ENCODE data around the gene PCDH9.

PCDH9 gene

DNA sequence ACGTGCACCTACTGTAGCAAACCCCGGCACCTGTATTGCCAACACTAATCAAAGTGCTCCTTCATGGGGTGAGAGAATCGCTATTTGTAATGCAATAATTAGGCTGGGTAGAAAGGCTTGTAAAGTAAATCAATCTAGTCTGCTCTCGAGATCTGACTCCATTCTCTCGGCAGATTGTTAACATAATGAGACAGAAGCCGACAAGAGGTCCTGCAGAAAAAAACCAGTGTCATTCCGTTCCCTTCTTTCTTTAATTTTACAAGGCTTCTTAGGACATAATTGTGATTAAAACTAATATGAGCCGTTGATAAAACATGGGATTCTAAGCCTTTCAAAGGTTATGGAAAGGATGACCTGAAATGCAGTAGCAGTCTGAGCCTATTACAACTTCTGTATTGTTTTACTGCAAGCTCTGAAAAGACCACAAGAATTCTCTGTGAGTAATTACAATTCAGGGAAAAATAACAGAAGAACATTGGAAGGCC, 530.0 kb downstream of the PCDH9 start:
- no peak for DNase-seq

DNA sequence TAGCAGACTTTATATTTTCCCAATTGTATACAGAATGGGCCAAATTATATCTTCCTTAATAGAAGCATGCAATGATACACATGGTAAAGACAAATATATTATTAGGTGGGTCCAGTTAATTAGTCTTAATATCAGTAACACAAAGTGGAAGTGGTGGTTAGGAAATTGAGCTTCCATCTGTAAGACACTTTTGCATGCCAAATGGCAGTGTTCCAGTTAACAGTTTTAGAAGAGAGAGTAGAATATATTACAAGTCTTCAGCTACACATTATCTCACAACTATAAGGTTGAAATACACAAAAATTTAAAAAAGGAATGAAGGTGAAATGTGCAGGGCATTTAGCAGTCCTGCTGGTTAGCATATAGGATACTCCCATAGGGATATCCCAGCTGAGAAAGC, 536.5 kb downstream of the PCDH9 start:
- no peak for DNase-seq

DNA sequence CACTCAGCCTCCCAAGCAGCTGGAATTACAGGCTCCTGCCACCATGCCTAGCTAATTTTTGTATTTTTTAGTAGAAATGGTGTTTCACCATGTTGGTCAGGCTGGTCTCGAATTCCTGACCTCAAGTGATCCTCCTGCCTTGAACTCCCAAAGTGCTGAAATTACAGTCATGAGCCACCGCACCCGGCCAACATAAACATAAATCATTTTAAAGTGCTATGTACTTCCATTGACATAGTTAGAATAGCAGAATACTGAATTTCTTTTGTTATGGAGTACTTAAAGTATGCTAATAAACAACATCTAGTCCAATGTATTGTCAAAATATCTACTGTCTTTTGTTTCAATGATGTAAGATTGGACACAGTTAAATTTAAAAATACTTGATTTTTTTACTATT, 539.0 kb downstream of the PCDH9 start:
- no peak for DNase-seq

DNA sequence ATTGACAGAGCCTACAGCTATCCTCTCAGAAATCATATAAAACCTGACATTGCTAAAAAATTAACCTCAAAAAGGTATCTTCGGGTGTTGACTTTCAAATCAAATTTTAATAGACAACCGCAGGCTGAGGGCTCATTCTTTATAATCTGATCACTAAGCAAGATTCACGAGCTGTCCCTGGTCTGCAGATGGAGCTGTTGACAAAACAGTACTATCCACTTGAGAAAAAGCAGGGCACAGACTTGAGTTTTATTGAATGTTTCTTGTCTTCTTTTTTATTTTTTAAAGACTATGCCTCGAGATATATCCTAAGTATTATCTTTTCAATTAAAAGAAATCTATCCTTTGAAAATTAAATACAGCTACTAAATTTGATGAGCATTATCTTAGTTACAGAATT, 540.5 kb downstream of the PCDH9 start:
- no peak for DNase-seq

DNA sequence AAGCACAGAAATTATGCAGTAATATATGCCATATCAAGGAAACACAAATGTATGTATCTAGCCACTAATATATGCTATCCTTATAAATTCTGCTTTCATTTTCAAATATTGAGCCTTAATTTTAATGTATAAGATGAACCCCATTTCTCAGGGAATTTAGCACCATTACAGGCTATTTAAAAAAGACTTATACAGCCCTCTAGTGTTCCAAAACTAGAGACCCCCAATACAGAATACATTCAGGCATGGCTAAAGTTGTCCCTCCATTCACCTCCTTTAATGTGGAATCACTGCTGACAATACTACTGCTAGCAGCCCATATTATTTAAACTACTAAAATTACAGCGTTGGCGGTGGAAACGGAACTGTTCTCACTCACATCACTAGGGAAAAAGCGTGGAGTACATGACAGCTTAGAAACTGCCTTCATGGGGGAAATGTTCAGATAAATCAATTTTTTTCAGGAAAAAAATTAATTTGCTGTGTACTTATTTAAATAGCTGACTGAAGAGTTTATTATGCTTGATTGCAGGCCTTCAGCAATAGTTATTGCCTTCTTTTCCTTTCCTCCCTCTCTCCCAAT, 541.0 kb downstream of the PCDH9 start:
- no peak for DNase-seq

DNA sequence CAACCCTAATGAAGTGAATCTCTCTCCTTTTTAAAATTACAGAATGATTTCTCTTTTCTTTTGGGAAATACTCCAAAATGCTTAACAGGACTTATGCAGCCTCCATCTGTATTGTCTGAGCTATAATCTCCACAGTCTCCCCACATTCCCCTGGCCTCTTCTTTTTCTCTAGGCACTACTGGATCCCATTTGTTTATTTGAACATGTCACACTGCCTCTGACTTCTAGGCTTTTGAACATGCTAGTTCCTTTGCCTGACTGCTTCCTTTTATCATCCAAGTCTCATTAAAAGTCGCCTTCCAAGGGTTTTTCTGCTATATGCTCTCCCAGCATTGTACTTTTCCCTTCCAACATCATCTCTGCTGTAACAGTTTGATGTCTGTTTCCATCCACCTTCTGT, 548.7 kb downstream of the PCDH9 start:
- DNase-seq = no peak

DNA sequence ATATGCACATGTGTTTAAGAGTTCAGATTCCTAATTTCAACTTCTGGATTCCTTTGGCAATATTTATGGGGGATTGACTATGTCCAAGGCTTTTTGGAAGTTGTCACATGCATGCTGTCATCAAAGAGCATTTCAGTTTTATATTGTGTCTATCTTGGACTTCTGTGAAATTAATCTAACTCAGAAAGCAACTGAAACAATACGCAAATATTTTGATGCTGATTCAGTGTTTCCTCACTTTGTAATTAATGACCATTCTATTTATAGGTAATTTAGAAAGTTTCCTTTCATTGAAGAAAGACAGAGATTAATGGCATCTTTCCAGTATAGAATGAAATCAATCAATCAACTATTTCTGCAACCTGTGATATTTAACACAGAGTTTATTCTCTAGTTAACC, 550.1 kb downstream of the PCDH9 start:
- no peak for DNase-seq

DNA sequence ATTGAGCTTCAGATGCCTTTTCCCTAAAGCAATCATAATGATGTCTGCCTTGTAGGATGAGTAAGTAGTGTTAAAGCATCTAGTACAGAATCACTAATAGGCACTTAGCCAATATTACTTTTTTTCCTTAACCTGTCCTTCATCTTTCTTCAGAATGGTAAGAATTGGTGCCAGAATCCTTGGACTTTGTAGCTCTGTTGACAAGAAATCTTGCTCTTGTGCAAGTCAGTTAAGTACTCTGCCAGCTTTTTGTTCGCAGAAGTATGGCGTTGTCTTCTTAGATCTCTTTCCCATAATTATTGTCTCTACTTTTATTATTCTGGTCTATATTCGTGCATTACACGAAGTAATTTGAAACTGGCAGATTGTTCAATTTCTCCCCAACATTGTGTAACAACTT, 554.5 kb downstream of the PCDH9 start:
- DNase-seq = no peak

DNA sequence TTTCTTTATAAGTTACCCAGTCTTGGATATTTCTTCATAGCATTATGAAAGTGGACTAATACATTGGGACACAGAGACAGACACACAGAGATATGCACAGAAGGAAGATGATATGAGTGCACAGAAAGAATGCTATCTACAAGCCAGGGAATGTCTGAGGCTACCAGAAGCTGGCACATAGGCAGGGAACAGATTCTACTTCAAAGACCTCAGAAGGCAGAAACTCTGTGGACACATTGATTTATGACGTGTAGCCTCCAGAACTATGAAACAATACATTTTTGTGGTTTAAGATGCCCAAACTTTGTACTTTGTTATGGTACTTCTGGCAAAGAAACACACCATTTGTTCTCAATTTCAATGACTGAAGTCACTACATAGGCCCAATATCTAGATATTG, 556.7 kb downstream of the PCDH9 start:
- DNase-seq = no peak

DNA sequence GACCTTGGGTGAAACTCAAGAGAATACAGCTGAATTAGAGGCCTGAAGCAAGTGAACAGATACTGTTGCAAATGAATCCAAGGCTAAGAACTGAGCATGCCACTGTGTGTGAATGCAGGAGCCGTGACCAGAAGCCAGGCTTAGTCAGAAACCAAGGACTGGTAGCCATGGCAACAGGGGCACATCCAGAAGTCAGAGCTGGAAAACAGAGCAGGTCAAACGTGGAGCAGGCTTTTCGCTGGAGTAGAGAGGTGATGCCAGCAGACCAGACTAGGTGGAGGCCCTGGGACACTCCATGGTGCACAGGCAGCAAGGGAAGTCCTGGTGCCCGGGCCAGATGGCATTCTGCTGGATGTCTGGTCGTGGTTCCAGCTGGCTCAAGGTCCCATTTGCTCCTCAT, 564.1 kb downstream of the PCDH9 start:
- peak; percentile 5 for DNase-seq

DNA sequence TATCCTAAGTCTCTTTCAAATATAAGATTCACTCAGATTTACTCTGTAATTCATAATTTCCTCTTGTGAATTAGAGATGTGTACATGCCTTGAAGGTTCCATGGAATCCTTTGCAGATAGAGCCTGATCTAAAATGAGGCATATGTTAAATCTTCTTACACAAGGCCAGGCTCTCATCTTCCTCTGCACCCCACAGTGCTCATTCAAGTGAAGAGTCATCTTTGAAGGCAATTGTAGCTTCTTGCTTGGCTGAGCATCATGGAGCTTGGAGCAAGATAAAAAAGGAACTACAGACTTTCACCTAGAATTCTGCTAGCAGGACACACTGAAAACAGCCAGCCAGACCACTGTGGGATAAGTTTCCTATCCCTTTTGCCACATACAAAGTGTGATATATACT, 566.4 kb downstream of the PCDH9 start:
- no peak for DNase-seq

DNA sequence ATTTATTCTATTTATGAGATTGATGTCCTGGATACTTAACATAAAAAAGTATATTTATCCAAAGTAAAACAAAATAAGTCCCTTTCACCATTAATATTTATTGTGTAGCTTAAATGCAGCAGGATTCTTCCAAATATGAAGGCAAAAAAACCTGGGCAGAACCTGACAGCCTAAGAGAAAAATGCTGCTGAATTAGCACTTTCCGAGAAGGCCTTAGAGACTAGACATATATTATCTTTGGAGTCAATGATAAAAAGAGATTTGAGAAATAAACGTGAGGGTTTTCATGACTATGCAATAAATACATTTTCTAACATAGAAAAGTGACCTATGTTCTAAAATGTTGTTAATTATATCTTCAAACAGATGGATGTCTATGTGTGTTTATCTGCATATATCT, 566.9 kb downstream of the PCDH9 start:
- no peak for DNase-seq

DNA sequence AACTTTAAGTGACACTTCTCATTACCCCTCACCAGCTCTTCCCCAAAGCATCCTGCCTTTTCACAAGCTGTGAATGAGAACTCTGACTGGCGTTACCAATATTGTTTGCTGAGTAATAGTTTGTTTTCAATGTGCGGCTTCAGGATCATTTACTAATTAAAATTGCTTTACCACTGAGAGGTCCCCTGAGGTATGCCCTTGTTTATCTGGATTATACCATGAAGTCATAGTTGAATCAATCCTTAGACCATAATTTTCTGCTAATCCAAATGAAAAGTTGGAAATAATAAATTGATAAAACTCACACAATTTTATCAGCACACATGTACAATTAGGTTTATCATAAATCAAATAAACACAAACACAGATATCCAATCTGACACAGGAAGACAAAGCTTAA, 568.8 kb downstream of the PCDH9 start:
- DNase-seq = no peak

DNA sequence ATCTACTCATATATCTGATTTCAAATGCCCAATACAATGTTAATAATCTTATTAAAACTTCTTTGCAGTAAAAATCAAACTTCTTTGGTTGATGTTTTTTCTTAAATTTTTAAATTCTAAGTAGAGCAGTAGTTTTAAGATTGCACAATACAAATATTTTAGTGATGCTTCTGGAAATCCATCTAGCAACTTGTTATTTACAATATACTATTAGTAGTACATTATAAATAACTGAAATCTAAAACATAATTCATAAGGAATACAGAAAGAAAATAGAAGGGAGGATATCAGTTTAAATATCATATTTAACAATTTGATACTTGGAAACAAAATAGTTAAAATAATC, 569.7 kb downstream of the PCDH9 start:
- no peak for DNase-seq

DNA sequence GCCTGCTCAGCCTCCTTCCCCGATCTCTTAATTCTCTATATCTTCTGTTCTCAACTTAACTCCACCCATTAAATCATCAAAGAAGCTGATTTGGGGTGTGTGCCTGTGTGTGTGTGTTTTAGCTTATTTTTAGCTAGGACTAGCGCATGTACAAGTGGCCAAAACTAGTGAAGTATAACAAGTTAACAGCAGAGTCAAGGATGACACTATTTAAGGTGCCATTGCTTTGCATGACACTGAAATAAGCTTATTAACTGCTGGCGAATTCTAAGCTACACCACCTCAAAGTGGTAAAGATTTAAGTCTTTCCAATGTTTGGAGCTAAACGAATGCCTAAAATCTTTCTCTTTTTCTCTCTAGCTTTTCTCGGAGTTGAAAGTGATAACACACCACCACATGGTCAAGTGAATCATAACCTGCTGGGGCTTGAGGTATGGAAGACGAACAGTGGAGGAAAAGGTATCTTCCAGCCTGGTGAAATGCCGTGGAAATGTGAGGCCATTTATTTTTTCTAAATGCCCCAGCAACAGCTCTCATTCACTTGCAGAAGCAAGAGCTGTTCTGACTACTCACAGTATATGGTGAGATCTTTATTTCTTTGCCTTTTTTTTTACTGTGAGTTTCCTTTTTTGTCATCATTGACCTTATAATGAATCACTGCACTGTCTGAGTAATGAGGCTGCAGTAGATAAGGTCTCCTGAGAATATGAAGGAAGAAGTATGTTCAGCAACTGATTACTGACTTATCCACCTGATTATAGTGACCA, 570.3 kb downstream of the PCDH9 start:
- DNase-seq = no peak

DNA sequence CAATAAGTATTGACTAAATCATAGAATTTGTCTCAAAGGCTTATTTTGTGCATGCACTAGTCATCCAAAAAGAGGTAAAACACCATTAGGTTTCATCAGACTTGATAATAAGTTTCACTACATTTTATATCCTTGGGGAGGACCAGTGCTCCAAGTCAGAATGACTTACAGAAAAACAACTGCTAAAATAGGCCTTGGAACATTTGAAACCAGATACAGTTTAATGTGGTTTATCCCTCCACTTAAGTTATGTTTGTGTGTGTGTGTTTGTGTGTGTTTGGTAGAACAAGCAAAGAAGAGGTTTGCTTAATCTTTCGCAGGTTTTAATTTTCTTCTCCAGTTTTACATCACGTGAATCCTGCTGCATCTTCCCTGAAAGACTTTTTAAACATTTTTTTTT, 570.9 kb downstream of the PCDH9 start:
- no peak for DNase-seq

DNA sequence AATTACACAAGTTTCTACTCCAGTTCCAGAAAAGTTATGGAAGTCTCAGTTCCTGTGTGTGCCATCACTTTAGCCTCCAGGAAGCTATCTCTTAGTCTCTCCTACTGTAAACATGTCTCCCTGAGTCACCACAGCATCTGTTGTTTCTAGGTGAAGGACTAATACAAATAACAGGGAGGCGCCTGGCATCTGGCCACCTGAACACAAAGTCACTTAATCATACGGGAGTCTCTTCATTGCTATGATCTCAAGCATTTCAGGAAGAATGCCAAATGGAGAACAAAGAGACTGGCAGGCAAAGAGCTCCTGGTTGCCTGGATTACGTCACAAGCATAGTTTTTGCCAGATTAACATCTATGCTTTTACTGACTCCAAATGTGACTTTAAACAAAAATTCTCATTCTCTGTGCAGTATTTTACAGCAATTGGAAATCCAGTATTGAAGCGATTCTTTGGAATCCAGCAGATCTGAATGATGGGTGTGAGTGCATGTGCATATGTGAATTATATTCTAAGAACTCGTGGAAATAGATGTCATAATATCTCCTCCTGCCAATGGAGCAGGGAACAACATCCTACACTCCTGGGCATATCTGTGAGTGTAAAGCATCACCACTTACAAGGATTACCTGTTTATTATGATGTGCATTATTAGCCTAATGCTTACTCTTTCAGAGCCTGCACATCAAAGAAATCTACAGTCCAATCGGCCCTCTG, 572.8 kb downstream of the PCDH9 start:
- DNase-seq = peak; percentile 94

DNA sequence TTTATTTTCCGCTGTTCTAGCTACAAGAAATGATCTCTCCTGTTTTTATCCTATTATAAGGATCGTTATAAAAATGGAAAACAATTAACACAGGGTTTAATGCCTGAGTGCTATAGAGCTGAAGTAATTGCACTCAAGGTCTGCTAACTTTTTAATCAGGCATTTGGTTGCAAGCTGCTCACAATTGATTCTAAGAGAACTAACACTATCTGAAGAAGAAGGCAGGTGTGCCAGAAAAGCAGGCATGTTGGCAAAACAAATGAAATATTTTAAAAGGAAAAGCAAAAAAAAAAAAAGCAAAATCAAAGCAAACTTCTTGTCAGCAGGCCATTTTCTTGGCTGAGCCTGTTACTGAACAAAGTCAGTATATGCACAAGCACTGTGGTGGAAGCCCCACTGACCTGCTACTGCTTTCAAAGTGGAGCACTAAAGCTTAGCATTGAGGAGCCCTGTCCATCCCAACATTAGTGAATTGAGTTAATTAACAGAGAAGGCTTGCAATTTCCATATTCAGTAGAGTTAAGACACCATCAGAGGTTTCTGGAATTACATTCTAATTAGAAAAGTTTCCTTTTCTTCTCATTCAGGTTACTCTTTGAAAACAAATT, 574.2 kb downstream of the PCDH9 start:
- no peak for DNase-seq

DNA sequence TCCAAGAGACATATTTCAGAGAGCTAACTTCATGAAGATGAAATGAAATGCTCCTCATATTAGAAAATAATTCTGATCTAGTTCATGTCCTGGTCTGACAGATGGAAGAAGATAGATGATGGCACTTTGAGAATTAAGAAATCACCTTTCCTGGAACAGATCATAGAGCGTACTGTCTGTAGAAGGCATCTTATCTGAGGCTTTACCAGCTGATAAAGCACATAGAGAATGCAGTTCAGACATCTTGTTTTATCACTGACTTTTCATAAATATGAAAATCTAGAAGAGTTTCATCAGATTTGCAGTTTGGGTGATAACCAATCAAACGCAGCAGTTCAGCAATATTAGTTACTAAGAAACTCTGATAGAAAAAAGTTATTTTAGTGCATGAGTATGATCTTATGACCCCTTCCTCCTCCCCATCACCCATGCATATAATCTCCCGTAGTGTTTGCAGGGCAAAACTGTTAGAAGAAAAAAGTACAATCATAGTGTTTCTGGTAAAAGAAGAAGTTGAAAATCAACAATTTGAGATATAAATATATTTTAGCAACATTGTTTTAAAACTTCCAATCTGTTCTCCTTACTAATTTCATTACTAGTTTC, 585.2 kb downstream of the PCDH9 start:
- no peak for DNase-seq

DNA sequence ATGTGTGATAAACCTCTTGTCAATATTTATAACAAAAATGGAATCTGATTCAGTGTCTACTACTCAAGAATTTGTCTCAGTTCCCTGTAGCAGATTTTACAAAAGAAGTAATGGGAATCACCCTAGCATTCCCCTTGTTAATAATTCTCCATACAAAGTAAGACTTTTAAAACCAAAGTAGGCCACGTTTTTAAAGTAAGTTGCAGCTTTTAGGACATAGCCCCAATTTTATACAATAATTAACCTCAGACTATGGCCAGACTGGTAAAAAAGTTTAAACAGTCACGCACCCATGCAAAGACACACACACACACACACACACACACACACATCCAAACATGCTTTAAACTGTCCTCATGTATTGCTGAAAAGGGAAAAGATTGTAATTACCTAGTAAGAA, 589.9 kb downstream of the PCDH9 start:
- no peak for DNase-seq

DNA sequence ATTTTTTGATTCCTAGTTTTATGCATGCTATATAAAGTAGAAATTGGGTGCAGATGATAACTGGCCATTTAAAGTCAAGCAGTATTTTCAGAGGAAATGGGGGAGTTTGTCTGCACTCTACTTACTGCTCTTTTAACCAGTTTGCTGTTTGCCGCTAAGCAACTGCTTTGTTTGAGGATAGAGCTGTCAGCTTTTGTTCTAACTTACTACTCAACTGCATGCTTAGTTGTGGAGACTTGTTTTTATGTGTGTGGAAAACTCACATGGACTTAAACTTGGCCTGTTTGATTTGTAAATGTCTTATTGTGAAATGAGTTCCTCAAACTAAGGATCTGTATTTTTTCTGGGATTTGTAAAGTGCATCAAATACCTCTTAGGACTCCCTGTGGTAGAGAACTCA, 591.1 kb downstream of the PCDH9 start:
- no peak for DNase-seq

DNA sequence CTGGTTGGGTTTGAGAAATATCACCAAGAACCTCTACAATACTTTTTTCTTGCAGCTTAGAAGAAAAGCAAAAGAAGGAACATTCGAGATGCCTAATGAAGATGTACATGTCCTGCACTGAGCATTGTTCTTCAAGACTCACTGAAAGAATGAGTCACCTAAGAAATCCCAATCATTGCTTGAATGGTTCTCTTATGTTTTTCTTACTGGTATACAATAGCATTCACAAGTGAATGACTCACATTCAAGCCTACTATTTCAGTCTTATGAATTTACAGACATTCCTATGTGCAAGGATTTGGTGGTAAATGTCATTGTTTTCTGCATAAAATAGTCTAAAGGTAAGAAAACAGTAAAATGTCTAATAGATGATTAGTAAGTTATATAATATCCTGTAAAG, 594.6 kb downstream of the PCDH9 start:
- no peak for DNase-seq

DNA sequence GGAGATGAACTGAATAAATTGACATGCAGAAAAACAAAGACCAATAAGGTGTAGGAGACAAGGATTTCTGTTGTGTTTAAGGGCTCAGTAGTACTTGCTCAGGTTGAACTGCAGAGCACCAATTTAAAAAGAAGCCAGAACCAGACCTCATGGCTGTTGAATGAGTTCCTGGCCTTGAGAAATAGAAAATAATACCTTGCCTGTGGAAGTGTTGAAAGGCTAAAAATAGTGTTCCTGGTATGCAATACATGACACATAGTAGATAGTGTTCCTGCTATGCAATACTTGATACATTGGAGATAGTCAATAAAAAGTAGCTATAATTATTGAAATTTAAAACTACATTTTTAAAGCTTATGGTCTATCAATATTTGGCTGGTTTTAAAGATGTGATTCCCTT, 595.8 kb downstream of the PCDH9 start:
- DNase-seq = no peak

DNA sequence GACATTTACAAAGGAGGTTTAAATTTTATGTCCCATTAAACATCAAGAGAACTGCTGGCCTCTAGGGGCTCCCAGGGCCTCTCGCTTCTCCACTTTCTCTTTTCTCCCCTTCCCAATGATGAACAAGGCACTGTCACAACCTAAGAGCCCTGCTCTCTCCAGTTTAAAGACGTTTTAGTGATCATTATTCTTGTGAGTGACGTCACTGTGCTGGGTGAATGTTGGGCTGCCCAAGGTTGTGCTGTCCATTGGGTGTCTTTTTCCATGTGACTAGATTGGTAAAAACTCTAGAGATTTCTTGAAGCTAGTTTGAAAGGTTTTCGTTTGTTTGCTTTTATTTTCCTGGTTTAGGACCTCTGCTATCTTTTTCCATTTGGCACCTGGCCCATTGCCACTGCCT, 602.6 kb downstream of the PCDH9 start:
- no peak for DNase-seq
